Right ventricle myocardium inferior (tissue), 1 donor: ENCODE results near the gene COX14. TPM values are rescaled to one million over a fixed set of nuclear protein-coding genes. Genes with fewer than 3 reads are reported as not detected.

Experiments used
- ATAC-seq: fragments of 200-7000 bp; cut with Tn5 transposase; one replicate; pipeline ENCODE4 v1.9.1; 2020; ENCODE audit warnings: mild to moderate bottlenecking, moderate library complexity
- DNase-seq: peaks from one replicate; pipeline ENCODE4 v3.0.0; 2021; ENCODE audit errors: missing footprints
- intact Hi-C: fragments of 100-400 bp; cut with DNase I; formaldehyde crosslinking; loops from one replicate; pipeline ENCODE4 v1.11.0; 2022
- long read RNA-seq: library from polyadenylated mRNA; unstranded; transcript quantifications from one replicate; pipeline ENCODE4 v2.0.0, GENCODE V29; 2021
- total RNA-seq: library from RNA; stranded (reverse); fragmentation: NEBNext Ultra II Directional; extraction: Animal tissue kit (Norgen Biotek cat#: 25700); gene quantifications from one replicate; pipeline ENCODE4 v1.2.1, GENCODE V29; 2021
- donor health status: DM: no; HTN: yes; CAD: no; lungs with severe emphysema.

Gene COX14
- 234 TPM for total RNA-seq
- long read RNA-seq, transcript COX14-203 (2 exons, 739 nt) = major isoform, 61 of 70 reads
- long read RNA-seq, partial matches to known transcripts = 7 of 70 reads
- long read RNA-seq, other reads (novel, unspliced or antisense) = 0 of 70 reads

DNA sequence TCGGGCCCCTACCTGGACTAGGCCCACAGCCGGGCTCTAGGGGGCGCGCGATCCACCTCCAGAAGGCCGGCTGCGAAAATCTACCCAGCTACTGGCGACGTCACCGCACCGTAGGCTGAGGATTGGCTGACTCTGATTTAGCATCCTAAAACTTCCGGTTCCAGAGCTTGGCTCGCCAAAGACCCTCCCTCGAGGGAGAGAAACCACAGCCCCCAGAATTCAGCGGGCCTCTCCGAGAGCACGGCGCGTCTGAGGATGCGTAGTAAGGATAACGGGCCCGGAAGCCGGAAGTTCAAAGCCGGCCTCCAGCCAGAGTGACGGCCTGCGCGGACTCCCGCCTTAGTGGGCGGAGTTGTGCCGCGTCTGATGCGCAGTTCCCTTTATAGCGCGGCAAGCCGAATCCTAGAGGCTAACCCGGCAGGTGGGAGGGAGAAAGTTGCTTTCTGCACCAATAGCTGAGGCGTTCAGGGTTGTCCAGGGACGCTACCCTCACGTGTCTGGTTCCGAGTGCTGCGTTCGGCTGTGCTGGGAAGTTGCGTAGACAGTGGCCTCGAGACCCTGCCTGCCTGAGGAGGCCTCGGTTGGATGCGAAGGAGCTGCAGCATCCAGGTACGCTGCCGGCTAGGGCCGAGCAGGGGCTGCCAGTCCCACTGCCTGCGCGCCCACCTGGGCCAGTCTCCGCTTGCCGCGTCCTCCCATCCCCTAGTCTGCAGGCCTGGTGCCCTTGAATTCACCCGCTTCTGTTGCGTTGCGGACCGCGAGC, at the start of gene COX14:
TSS of gene COX14 (plus strand) at position 544 of the 763 bp plus-strand sequence. CDS start 7,808 bp downstream, outside the sequence.
- DNase-seq (peak; percentile 99), ATAC-seq (peak; percentile 92)
- intact Hi-C loops = loop anchor here (2.0 to 5.0 kb wide), 2 partner anchors 55 to 290 kb away; partner anchors contain the start of genes CERS5 and LARP4

DNA sequence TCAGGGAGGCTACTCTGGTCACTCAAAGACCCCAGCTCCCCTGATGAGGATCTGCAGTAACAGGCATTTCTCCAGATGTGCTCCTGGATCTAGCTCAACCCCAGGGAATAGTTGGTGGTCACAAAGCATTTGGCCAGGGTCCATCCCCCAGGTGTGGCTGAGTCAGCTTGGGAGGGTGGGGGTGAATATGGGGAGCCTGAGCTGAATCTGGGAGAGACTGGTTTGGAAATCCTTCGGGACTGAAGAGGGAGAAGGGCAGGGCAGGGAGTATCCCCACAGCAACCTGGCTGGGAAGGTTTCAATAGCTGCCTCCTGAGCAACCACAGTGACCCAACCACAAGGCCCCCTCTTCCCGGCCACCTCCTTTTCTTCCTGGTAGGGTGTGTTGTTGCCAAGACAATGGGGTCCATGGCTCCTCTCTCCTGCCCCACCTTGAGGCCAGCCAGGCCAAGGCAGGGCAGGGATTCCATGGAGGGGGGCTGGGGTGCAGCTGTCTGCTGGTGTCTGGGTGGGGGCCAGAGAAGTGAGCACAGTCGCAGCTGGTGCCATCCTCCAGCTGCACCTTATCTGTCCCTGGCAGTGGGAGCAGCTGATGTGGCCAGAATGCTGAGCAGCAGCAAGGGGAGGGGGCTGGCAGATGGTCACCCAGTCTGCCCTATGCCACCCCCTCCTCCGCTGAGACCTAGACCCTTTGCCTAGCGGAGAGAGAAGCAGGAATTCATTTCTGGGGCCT, 49.1 kb upstream of the COX14 start:
- no peak for ATAC-seq
- DNase-seq = no peak
- intact Hi-C loops = loop anchor here (5.0 kb wide), 1 partner anchor 286 kb away; no protein-coding TSS in a partner anchor

DNA sequence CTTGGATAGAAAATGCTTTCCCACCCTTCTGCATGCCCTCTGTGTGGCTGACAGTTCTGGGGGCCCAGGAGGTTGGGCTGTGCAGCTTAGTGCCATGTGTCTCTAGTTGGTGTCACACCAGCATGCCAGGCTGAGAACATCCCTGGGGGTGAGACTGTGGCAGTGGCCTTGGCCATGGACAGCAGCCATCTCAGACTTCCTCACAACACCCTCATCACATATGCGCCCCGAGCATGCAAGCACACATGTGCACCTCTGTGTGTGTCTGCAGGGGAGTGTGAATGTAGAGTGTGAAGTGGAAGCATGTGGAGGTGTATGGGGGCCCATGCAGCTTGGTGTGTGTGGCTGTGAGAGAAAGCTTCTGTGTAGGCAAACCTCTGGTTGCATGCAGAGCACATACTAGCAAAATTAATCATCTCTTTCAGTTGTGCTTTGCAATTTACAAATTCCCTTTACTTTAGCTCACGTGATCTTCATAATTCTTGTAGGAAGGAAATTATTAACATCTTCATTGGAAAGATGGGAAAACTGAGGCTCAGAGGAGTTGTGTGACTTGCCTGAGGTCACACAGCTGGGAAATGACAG, 46.2 kb upstream of the COX14 start:
- no peak for DNase-seq
- ATAC-seq = no peak
- intact Hi-C loops = no loop called here

DNA sequence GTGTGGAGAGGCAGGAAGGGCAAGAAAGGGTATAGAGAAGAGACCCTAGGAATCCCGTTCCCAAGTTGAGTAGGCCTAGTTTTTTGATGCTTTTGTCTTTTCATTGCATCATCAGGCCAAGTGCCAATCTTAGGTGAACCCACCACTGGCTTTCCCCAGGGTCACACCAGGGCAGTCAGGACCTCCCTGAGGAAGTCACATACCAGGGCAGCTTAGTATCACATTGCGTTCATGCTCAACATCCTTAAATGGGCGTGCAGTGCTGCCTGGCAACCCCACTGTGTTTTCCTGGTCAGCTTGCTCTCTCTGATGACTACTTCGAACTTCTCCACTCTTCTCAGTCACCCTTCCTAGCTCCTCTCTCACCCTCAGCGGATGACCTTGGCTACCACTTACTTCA, 45.6 kb upstream of the COX14 start:
- ATAC-seq (peak; percentile 62), DNase-seq (no peak)
- intact Hi-C loops = no loop called here

DNA sequence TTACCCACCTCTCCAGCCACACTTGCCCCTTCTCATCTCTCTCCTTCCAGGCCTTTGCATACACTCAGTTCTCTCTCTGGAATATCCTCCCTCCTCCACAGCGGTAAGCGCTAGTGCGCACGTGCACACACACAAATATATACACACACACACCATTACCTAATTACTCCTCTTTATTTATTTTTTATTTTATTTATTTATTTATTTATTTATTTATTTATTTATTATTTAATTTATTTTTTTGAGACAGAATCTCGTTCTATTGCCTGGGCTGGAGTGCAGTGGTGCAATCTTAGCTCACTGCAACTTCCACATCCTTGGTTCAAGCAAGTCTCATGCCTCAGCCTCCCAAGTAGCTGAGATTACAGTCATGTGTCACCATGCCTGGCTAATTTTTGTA, 43.0 kb upstream of the COX14 start:
- no peak for ATAC-seq
- DNase-seq = no peak
- intact Hi-C loops = no loop called here

DNA sequence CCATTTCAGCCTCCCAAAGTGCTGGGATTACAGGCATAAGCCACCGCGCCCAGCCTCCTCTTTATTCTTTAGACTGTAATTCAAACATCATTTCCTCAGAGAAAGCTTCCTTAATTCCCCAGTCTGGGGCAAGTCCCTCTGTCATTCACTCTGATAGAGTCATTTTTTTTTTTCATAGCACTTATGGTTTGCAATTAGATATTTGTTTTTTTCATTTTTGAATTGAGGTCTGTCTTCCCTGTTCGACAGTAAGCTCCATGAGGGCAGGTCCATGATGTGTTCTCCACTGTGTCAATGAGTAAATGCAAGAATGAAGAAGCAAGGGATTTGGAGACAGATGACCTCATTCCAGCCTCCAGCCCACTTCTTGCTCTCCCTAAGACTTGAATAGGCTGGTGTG, 42.5 kb upstream of the COX14 start:
- DNase-seq (no peak), ATAC-seq (no peak)
- intact Hi-C loops = no loop called here

DNA sequence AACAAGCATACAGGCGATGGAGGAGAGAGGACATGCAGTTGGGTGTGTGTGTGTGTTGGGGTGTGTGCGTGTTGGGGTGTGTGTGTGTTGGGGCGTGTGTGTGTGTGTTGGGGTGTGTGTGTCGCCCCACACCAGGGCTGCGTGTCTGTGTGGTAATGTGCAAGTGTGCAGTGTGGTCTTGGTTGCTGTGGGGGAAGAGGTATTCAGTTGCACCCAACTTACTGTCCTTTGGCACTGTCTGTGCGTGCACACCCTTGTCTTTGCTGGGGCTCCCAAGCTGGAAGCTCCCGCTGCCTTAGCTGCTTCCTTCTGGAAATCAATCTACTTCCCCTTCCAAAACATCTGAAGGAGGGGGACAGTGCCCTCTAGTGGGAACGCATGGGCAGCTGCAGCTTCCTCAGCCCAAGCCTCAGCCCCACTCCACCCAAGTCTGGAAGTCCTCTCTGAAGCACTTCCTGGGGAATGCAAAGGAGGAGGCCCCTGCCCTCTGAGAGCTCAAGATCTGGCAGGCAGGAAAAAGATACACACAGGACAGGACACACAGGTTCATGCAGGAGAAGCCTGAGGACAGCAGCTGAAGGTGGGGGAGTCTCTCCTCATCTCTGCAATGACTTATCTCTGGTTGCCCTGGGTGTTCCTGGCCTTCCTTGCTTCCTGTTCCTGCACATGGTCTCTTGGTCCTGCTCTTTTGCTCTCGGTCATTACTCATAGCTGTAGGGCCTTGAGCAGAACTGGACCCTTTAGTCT, 41.5 kb upstream of the COX14 start:
- ATAC-seq (peak; percentile 78), DNase-seq (peak; percentile 81)
- intact Hi-C loops = loop anchor here (1.0 to 5.0 kb wide), 3 partner anchors 31 to 203 kb away; no protein-coding TSS in a partner anchor

DNA sequence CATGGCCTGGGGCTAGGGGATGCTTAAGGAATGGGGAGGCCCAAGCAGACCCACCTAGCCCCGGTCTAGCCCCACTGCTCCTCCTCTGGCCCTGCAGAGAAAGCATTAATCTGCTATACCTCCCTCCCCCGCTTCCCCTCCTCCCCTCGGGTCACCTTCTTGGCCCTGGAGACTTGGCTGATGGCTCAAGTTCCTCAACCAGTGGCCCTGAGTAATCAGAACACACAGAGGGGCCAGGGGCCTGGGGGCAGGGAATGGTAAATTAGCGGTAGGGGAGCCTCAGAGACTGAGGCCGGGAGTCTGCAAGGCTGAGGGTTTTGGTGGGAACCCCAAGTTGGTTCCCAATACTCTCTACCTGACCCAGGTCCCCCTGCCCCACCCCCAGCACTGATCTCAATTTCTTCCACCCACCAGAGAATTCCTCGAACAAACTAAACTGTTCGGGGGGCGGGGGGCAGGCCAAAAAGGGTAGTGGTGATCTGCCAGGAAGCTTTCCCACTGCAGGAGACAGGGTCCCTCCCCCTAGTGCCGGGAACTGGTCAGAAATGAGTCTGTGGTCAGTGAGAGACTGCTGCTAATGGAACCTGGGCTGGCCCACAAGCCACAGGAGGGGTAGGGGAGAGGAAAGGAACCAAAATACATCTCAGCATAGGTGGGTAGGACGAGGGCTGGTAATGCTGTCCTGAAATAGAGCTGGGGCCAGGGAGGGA, 39.7 kb upstream of the COX14 start:
- no peak for DNase-seq
- ATAC-seq = no peak
- intact Hi-C loops = loop anchor here (5.0 kb wide), 1 partner anchor 205 kb away; no protein-coding TSS in a partner anchor

DNA sequence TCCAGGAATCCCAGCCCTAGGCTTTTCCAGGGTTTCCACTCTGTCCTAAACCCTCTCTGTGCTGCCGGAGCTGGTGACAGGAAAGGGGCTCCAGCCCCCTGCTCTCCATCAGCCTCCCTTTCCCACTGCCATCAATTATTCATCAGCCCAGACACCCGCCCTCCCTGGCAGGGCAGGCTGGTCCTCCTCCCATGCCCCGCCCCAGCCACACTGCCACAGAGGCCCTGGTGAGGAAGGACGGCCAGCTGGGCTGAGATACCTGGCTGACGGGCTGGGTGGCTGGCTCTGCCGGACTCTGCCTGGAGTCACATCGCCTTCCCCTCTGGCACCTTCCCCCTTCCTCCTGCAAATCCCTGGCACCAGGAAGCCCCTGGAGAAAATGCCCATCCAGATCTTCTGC, 38.8 kb upstream of the COX14 start:
- DNase-seq (no peak), ATAC-seq (no peak)
- intact Hi-C loops = loop anchor here (5.0 kb wide), 1 partner anchor 206 kb away; no protein-coding TSS in a partner anchor

DNA sequence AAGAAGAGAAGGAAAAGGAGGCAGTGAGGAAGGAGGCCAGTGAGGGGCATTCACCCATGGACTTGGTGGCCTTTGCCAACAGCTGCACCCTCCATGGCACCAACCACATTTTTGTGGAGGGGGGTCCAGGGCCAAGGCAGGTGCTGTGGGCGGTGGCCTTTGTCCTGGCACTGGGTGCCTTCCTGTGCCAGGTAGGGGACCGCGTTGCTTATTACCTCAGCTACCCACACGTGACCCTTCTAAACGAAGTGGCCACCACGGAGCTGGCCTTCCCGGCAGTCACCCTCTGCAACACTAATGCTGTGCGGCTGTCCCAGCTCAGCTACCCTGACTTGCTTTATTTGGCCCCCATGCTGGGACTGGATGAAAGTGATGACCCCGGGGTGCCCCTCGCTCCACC, 38.3 kb upstream of the COX14 start:
- ATAC-seq = no peak
- intact Hi-C loops = loop anchor here (5.0 kb wide), 1 partner anchor 206 kb away; no protein-coding TSS in a partner anchor
- no peak for DNase-seq

DNA sequence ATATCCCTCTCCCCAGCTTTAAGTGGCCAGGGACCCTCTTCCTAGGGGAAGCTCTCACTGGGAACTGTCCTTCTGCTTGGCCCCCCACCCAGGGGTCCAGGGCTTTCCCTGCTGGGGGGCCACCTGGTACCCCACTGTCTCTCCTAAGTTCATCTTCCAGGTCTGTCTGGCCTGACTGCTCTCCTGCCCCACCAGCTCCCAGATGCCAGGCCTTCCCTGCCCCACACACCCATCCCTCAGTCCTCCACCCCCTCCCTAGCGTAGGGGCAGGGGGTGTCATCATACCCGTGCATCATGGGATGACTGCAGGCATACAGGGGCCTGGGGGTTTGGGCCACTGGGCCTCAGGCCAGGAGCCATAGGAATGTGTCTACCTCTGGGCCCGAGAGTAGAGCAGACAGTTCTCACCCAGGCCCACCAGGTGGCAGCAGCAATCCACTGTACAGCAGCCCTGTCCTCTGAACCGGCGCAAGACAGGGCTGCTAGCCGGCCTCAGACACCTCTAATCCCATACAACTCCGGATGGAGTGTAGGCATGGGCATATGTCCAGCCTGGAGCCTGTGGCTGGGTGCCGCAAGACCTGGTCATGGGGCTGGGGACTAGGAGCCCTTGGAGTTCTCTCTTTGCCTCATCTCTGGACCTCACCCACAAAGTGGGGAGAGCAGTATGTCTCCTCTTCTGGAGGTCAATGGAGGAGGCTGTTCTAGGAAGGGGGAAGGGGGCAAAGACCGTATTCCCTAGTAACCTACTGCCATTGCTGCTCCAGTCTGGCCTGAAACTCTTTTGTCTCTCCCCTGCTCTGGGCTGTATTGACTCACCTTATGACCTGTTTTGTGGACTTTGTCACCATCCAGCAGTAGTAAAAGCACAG, 36.9 kb upstream of the COX14 start:
- ATAC-seq (peak; percentile 89), DNase-seq (peak; percentile 90)
- intact Hi-C loops = loop anchor here (1.0 to 5.0 kb wide), 3 partner anchors 100 to 237 kb away; no protein-coding TSS in a partner anchor

DNA sequence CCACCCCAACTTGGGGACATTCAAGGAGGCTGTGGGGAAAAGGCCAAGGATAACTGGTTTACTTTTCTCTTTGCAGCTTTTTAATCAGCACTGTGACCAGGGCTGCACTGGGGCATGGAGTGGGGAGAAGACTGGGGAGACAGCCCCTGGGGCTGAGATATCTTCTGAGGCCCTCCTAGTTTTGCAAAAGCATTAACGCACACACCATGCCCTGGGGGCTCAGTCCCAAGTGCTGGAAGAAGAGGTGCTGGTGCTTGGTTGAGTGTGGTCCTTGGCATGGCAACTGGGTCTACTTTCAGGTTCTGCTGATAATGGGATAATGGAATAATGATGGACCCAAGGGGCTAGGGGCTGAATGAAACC, 36.2 kb upstream of the COX14 start:
- no peak for ATAC-seq
- intact Hi-C loops = loop anchor here (1.0 to 5.0 kb wide), 2 partner anchors 100 to 237 kb away; no protein-coding TSS in a partner anchor
- no peak for DNase-seq

DNA sequence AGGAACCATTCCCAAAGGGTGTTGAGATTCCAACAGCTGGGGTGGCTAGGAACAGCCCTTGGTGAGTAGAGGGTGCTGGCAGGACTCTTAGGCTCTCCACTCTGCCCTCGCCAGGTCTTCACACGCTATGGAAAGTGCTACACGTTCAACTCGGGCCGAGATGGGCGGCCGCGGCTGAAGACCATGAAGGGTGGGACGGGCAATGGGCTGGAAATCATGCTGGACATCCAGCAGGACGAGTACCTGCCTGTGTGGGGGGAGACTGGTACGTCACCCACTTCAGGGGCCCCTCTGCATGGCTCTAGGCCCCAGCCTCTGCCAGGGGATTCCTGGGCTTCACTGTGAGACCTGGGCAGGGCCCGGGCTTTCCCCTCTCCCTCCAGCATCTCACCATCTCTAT, 34.9 kb upstream of the COX14 start:
- intact Hi-C loops = loop anchor here (5.0 kb wide), 1 partner anchor 235 kb away; no protein-coding TSS in a partner anchor
- ATAC-seq (no peak), DNase-seq (no peak)

DNA sequence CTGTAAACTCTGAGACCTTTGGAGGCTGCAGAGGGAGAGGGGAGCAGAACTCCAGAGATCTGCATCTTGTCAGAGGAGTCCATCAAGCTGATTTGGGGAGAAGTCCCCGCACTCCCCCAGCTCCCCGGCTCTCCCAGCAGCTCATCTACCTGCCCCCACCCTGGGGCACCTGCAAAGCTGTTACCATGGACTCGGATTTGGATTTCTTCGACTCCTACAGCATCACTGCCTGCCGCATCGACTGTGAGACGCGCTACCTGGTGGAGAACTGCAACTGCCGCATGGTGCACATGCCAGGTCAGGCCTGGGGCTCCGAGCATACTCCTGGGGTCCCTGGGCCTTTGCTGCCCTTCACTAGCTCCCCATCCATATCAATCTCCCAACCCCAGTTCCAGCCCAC, 33.8 kb upstream of the COX14 start:
- intact Hi-C loops = loop anchor here (5.0 kb wide), 1 partner anchor 234 kb away; no protein-coding TSS in a partner anchor
- no peak for DNase-seq
- no peak for ATAC-seq

DNA sequence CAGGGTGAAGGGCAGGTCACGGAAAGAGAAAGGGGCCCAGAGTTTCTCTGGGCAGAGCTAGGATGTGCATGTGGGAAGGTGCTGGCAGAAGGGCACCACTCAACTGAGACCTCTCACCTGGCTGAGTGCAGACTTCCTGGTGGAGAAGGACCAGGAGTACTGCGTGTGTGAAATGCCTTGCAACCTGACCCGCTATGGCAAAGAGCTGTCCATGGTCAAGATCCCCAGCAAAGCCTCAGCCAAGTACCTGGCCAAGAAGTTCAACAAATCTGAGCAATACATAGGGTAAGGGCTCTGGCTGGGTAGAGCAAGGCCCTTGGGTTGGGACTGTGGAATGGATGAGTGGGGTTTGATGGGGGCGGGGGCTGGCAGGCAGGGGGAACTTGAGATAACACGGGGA, 32.3 kb upstream of the COX14 start:
- DNase-seq (no peak), ATAC-seq (no peak)
- intact Hi-C loops = loop anchor here (5.0 kb wide), 1 partner anchor 233 kb away; no protein-coding TSS in a partner anchor

DNA sequence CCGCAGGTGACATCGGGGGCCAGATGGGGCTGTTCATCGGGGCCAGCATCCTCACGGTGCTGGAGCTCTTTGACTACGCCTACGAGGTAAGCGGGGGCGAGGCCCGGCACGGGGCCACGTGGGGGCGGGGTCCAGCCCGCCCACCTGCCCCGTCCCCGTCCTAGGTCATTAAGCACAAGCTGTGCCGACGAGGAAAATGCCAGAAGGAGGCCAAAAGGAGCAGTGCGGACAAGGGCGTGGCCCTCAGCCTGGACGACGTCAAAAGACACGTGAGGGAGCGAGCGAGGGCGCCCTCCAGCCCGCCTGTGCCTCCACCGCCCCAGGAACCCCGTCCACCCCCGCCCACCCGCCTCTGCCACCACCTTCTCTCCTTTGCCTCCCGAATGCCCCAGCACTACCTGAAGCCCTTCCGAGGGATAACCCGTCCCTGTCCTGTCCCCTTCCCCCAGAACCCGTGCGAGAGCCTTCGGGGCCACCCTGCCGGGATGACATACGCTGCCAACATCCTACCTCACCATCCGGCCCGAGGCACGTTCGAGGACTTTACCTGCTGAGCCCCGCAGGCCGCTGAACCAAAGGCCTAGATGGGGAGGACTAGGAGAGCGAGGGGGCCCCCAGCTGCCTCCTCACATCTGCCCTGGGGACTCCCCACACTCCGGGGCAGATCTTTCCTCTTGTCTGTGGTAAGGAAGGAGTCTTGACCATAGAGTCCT, 30.8 kb upstream of the COX14 start:
- DNase-seq = no peak
- no peak for ATAC-seq
- intact Hi-C loops = no loop called here
